ENCODE measurements around the gene ENOX2. TPM values are rescaled to one million over a fixed set of nuclear protein-coding genes. Genes with fewer than 3 reads are reported as not detected.
"Not testable (repeated sequence)": the region's sequence is repeated elsewhere in the genome, so short reads cannot be mapped to it uniquely, and the experiment has no call there.

Gene ENOX2
- total RNA-seq, 5 donors from 2014 or later (not counting 1 experiment from before 2014, with no cell fraction given), result 10.4 to 17.1 (median 13.5) TPM

DNA sequence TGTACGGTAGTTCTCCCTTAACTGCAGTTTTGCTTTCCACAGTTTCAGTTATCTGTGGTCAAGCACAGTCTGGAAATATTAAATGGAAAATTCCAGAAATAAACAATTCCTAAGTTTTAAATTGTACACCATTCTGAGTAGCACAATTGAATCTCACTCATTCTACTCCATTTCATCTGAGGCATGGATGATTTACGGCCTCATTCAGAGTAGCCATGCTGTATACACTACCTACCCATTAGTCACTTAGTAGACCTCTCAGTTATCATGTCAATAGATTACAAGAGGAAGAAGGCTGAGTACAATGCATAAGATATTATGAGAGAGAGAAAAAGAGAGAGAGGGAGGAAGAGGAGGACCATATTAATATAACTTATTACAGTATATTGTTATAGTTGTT lies 77.5 kb downstream of the ENOX2 start:
- ATAC-seq (replicated peaks in 1 of 4) (no peak), DNase-seq (no peak)
- Mint-ChIP-seq H3K4me3 (no peak overlapping the region), H3K27ac (no peak overlapping the region), H3K27me3 (no peaks in the 10 kb centered on the region), H3K9me3 (peaks cover 0 to 2% (median 0%) of the 10 kb centered on the region in 3 donors), H3K4me1 (peaks cover 0 to 5% (median 0%) of the 10 kb centered on the region in 3 donors), H3K36me3 (peaks cover 6% of the 10 kb centered on the region)
- no CpG with 5 or more reads among the region's 2 CpGs for WGBS (ENCODE audit: insufficient coverage)
- no peaks in the 10 kb centered on the region for H3K4me1 ChIP-seq (ENCODE audit: control insufficient read depth in 1 of 2, extremely low read depth in 1 of 2, insufficient read depth in 2 of 2, low read length in 2 of 2)
- no peaks in the 10 kb centered on the region for H3K27me3 ChIP-seq (replicated peaks in 1 of 2; ENCODE audit: control insufficient read depth in 2 of 2, extremely low read depth in 1 of 2, insufficient read depth in 2 of 2, low read length in 1 of 2)
- CTCF ChIA-PET, result no interaction called here
- no peak overlapping the region for H3K27ac ChIP-seq (ENCODE audit: low read length)
- no peak overlapping the region for H3K4me3 ChIP-seq (ENCODE audit: control insufficient read depth in 1 of 2, extremely low read depth in 1 of 2, low read length in 1 of 2)
- H3K36me3 ChIP-seq (ENCODE audit: control insufficient read depth in 2 of 2, extremely low read depth in 1 of 2, insufficient read depth in 1 of 2, low read length in 1 of 2), result no peaks in the 10 kb centered on the region
- no peaks in the 10 kb centered on the region for H3K9me3 ChIP-seq
- POLR2A ChIA-PET, result no interaction called here

DNA sequence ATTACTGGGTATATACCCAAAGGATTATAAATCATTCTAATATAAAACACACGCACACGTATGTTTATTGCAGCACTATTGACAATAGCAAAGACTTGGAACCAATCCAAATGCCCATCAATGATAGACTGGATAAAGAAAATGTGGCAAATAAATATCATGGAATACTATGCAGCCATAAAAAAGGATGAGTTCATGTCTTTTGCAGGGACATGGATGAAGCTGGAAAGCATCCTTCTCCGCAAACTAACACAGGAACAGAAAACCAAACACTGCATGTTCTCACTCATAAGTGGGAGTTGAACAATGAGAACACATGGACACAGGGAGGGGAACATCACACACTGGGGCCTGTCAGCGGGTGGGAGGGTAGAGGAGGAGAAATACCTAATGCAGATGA lies 83.6 kb downstream of the ENOX2 start:
- H3K36me3 Mint-ChIP-seq, result peaks cover 13% of the 10 kb centered on the region
- H3K9me3 ChIP-seq; H3K4me3 Mint-ChIP-seq; POLR2A ChIA-PET; H3K36me3 ChIP-seq (ENCODE audit: control insufficient read depth in 2 of 2, extremely low read depth in 1 of 2, insufficient read depth in 1 of 2, low read length in 1 of 2); H3K4me1 ChIP-seq (ENCODE audit: control insufficient read depth in 1 of 2, extremely low read depth in 1 of 2, insufficient read depth in 2 of 2, low read length in 2 of 2); ATAC-seq (replicated peaks in 1 of 4); H3K27me3 ChIP-seq (replicated peaks in 1 of 2; ENCODE audit: control insufficient read depth in 2 of 2, extremely low read depth in 1 of 2, insufficient read depth in 2 of 2, low read length in 1 of 2); H3K9me3 Mint-ChIP-seq; CTCF ChIA-PET; H3K27ac Mint-ChIP-seq; H3K4me1 Mint-ChIP-seq; DNase-seq; H3K27ac ChIP-seq (ENCODE audit: low read length); H3K4me3 ChIP-seq (ENCODE audit: control insufficient read depth in 1 of 2, extremely low read depth in 1 of 2, low read length in 1 of 2); H3K27me3 Mint-ChIP-seq: not testable (repeated sequence)
- WGBS (ENCODE audit: insufficient coverage), result no CpG with 5 or more reads among the region's 4 CpGs

DNA sequence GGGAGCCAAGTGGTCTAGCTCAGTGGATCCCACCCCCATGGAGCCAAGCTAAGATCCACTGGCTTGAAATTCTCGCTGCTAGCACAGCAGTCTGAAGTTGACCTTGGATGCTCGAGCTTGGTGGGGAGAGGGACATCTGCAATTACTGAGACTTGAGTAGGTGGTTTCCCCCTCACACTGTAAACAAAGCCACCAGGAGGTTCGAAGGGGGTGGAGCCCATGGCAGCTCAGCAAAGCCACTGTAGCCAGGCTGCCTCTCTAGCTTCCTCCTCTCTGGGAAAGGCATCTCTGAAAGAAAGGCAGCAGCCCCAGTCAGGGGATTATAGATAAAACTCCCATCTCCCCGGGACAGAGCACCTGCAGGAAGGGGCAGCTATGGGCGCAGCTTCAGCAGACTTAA lies 89.1 kb downstream of the ENOX2 start:
- H3K27ac Mint-ChIP-seq; H3K4me3 Mint-ChIP-seq; H3K4me1 Mint-ChIP-seq; POLR2A ChIA-PET; ATAC-seq (replicated peaks in 1 of 4); H3K9me3 ChIP-seq; H3K4me1 ChIP-seq (ENCODE audit: control insufficient read depth in 1 of 2, extremely low read depth in 1 of 2, insufficient read depth in 2 of 2, low read length in 2 of 2); CTCF ChIA-PET; H3K27me3 Mint-ChIP-seq; H3K27ac ChIP-seq (ENCODE audit: low read length); H3K4me3 ChIP-seq (ENCODE audit: control insufficient read depth in 1 of 2, extremely low read depth in 1 of 2, low read length in 1 of 2); DNase-seq; H3K27me3 ChIP-seq (replicated peaks in 1 of 2; ENCODE audit: control insufficient read depth in 2 of 2, extremely low read depth in 1 of 2, insufficient read depth in 2 of 2, low read length in 1 of 2); H3K36me3 ChIP-seq (ENCODE audit: control insufficient read depth in 2 of 2, extremely low read depth in 1 of 2, insufficient read depth in 1 of 2, low read length in 1 of 2): not testable (repeated sequence)
- Mint-ChIP-seq H3K9me3 (peaks cover 0 to 11% (median 4%) of the 10 kb centered on the region in 3 donors), H3K36me3 (peaks cover 30% of the 10 kb centered on the region)
- WGBS (ENCODE audit: insufficient coverage), result no CpG with 5 or more reads among the region's 5 CpGs

DNA sequence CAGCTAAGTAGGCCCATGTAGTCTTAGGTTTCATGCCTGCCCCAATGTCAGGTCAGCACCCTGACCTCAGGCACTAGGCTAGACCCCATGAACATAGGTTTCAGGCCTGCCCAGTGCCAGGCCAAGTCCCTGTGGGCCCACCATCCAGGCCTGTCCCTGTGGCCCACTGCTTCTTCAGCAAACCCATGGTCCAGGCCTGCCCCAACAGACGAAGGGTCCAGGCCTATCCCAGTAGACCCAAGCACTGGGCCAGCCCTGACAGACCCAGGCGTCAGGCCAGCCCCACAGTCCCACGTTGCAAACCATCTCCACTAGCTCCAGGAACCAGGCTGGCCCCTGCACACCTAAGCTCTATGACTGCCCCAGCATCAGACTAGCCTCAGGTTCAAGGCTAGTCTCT lies 92.4 kb downstream of the ENOX2 start:
- no peak for ATAC-seq (replicated peaks in 1 of 4)
- Histone ChIP-seq H3K36me3 (ENCODE audit: control insufficient read depth in 2 of 2, extremely low read depth in 1 of 2, insufficient read depth in 1 of 2, low read length in 1 of 2) (no peaks in the 10 kb centered on the region), H3K4me3 (ENCODE audit: control insufficient read depth in 1 of 2, extremely low read depth in 1 of 2, low read length in 1 of 2) (no peak overlapping the region), H3K4me1 (ENCODE audit: control insufficient read depth in 1 of 2, extremely low read depth in 1 of 2, insufficient read depth in 2 of 2, low read length in 2 of 2) (no peaks in the 10 kb centered on the region), H3K9me3 (no peaks in the 10 kb centered on the region), H3K27ac (ENCODE audit: low read length) (no peak overlapping the region), H3K27me3 (replicated peaks in 1 of 2; ENCODE audit: control insufficient read depth in 2 of 2, extremely low read depth in 1 of 2, insufficient read depth in 2 of 2, low read length in 1 of 2) (no peaks in the 10 kb centered on the region)
- H3K36me3 Mint-ChIP-seq, result peaks cover 26% of the 10 kb centered on the region
- CTCF ChIA-PET, result no interaction called here
- 100% methylated on average over 2 of the region's 3 CpGs for WGBS (ENCODE audit: insufficient coverage)
- no peak for DNase-seq
- POLR2A ChIA-PET, result no interaction called here
- peaks cover 0 to 1% of the 10 kb centered on the region in 2 donors for H3K27me3 Mint-ChIP-seq
- no peak overlapping the region for H3K4me3 Mint-ChIP-seq
- H3K27ac Mint-ChIP-seq, result no peak overlapping the region
- H3K4me1 Mint-ChIP-seq, result peaks cover 0 to 2% (median 0%) of the 10 kb centered on the region in 3 donors
- H3K9me3 Mint-ChIP-seq, result peaks cover 0 to 11% (median 4%) of the 10 kb centered on the region in 3 donors

DNA sequence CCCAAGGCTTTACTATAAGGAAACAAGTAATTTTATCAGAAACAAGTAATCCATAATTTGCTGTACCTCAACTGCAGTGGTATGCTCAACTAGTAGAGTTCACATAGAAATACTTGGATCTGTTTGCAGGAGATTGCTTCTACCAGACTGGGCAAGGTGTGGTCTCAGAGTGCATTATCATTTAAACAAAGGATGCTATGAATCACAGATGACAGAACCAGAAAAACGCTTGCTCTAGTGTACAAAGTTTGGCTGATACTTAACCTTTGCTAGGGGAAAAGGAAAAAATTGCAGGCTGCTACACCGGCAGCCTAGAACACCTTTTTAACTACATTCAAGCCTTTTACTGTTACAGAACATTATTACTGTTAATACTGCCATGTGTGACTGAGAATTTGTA lies 97.1 kb downstream of the ENOX2 start:
- Histone ChIP-seq H3K4me1 (ENCODE audit: control insufficient read depth in 1 of 2, extremely low read depth in 1 of 2, insufficient read depth in 2 of 2, low read length in 2 of 2) (no peaks in the 10 kb centered on the region), H3K27me3 (replicated peaks in 1 of 2; ENCODE audit: control insufficient read depth in 2 of 2, extremely low read depth in 1 of 2, insufficient read depth in 2 of 2, low read length in 1 of 2) (no peaks in the 10 kb centered on the region), H3K36me3 (ENCODE audit: control insufficient read depth in 2 of 2, extremely low read depth in 1 of 2, insufficient read depth in 1 of 2, low read length in 1 of 2) (no peaks in the 10 kb centered on the region), H3K27ac (ENCODE audit: low read length) (no peak overlapping the region), H3K4me3 (ENCODE audit: control insufficient read depth in 1 of 2, extremely low read depth in 1 of 2, low read length in 1 of 2) (no peak overlapping the region), H3K9me3 (no peaks in the 10 kb centered on the region)
- peaks cover 0 to 12% of the 10 kb centered on the region in 2 donors for H3K27me3 Mint-ChIP-seq
- H3K9me3 Mint-ChIP-seq, result no peaks in the 10 kb centered on the region
- no peak for DNase-seq
- no peak overlapping the region for H3K27ac Mint-ChIP-seq
- H3K4me1 Mint-ChIP-seq, result peaks cover 0 to 2% (median 0%) of the 10 kb centered on the region in 3 donors
- ATAC-seq (replicated peaks in 1 of 4), result no peak
- ChIA-PET CTCF (no interaction called here), POLR2A (no interaction called here)
- peaks cover 12% of the 10 kb centered on the region for H3K36me3 Mint-ChIP-seq
- no CpG with 5 or more reads among the region's 2 CpGs for WGBS (ENCODE audit: insufficient coverage)
- no peak overlapping the region for H3K4me3 Mint-ChIP-seq

- no peaks in the 10 kb centered on the region for H3K9me3 ChIP-seq
- H3K4me1 Mint-ChIP-seq, result no peaks in the 10 kb centered on the region
- H3K4me3 ChIP-seq (ENCODE audit: control insufficient read depth in 1 of 2, extremely low read depth in 1 of 2, low read length in 1 of 2), result no peak overlapping the region
- H3K27me3 Mint-ChIP-seq, result peaks cover 0 to 12% of the 10 kb centered on the region in 2 donors
- ChIA-PET CTCF (no interaction called here), POLR2A (no interaction called here)
- peaks cover 8% of the 10 kb centered on the region for H3K36me3 Mint-ChIP-seq
- no peaks in the 10 kb centered on the region for H3K9me3 Mint-ChIP-seq
- H3K27ac Mint-ChIP-seq, result no peak overlapping the region
- ATAC-seq (replicated peaks in 1 of 4), result no peak
- H3K36me3 ChIP-seq (ENCODE audit: control insufficient read depth in 2 of 2, extremely low read depth in 1 of 2, insufficient read depth in 1 of 2, low read length in 1 of 2), result no peaks in the 10 kb centered on the region
- H3K27me3 ChIP-seq (replicated peaks in 1 of 2; ENCODE audit: control insufficient read depth in 2 of 2, extremely low read depth in 1 of 2, insufficient read depth in 2 of 2, low read length in 1 of 2), result no peaks in the 10 kb centered on the region
- WGBS (ENCODE audit: insufficient coverage), result no CpG with 5 or more reads among the region's 1 CpG
- no peak overlapping the region for H3K4me3 Mint-ChIP-seq
- H3K27ac ChIP-seq (ENCODE audit: low read length), result no peak overlapping the region
- H3K4me1 ChIP-seq (ENCODE audit: control insufficient read depth in 1 of 2, extremely low read depth in 1 of 2, insufficient read depth in 2 of 2, low read length in 2 of 2), result no peaks in the 10 kb centered on the region
- DNase-seq, result no peak
Observed at GRCh38 chrX:130803537-130803936, 99.5 kb downstream of the ENOX2 start.

DNA sequence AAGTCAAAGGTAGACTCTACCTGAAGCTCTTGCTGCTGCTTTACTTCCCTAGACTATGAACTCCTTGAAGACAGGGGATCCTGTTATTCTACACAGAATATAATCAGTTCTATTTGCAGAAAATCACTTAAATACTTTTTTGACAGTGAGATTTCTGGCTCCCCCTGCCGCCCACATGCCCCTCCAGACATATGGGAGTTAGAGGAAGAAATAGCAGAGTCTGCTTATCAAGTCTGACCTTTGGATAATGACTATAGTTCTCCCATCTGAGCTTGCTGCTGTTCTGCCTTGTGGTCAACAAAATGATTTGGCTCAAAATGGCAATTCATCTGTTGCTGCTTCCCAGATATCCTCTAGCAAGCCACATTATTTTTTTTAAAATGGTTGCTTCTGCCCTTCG lies 101.1 kb downstream of the ENOX2 start:
- no peak overlapping the region for H3K27ac ChIP-seq (ENCODE audit: low read length)
- H3K27ac Mint-ChIP-seq, result no peak overlapping the region
- CTCF ChIA-PET, result no interaction called here

More for the DNA sequence above, 101.1 kb downstream of the ENOX2 start:
- ATAC-seq (replicated peaks in 1 of 4) (no peak), DNase-seq (no peak)
- Histone ChIP-seq H3K4me3 (ENCODE audit: control insufficient read depth in 1 of 2, extremely low read depth in 1 of 2, low read length in 1 of 2) (no peak overlapping the region), H3K36me3 (ENCODE audit: control insufficient read depth in 2 of 2, extremely low read depth in 1 of 2, insufficient read depth in 1 of 2, low read length in 1 of 2) (no peaks in the 10 kb centered on the region), H3K4me1 (ENCODE audit: control insufficient read depth in 1 of 2, extremely low read depth in 1 of 2, insufficient read depth in 2 of 2, low read length in 2 of 2) (no peaks in the 10 kb centered on the region), H3K27me3 (replicated peaks in 1 of 2; ENCODE audit: control insufficient read depth in 2 of 2, extremely low read depth in 1 of 2, insufficient read depth in 2 of 2, low read length in 1 of 2) (no peaks in the 10 kb centered on the region), H3K9me3 (no peaks in the 10 kb centered on the region)
- no CpG with 5 or more reads among the region's 2 CpGs for WGBS (ENCODE audit: insufficient coverage)
- Mint-ChIP-seq H3K36me3 (peaks cover 8% of the 10 kb centered on the region), H3K9me3 (no peaks in the 10 kb centered on the region), H3K4me1 (no peaks in the 10 kb centered on the region), H3K4me3 (no peak overlapping the region), H3K27me3 (peaks cover 0 to 13% of the 10 kb centered on the region in 2 donors)
- POLR2A ChIA-PET, result no interaction called here

Measured in T-cell (primary cell).